ENCODE measurements around the gene ZCCHC7. TPM values are rescaled to one million over a fixed set of nuclear protein-coding genes. Genes with fewer than 3 reads are reported as not detected.
A peak's percentile ranks its signal among the peaks of the same experiment; 100 is the strongest.

Gene ZCCHC7
- total and polyA plus RNA-seq, 10 of the 15 experiments (the other 5 are each of a cell fraction or from before 2014, with no cell fraction given), result 42.9 to 178 (median 53.3) TPM

DNA sequence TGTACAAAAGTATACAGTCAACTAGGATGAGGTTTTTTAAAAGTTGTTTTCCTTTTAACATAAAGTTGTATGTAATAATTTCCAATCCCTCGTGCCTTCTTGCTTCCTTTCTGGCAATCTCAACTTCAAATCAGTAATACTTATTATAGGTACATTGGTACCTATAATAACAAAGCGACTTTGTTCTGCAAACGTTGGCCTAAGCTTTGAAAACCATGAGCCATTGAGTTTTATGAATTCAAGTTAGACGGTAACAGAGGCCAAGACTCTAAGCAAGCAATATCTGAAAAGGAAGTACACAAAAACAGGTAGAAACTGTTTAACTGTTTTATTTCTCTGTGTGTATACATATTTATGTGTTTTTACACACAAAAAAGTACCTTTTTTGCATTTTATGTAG lies 166.9 kb downstream of the ZCCHC7 start:
- Histone ChIP-seq H3K36me3 (ENCODE audit: control insufficient read depth in 2 of 2, insufficient read depth in 2 of 2, low read length in 1 of 2) (no peaks in the 10 kb centered on the region), H3K79me2 (ENCODE audit: control insufficient read depth, insufficient read depth, low read length) (peaks cover 83% of the 10 kb centered on the region), H3K4me1 (ENCODE audit: control insufficient read depth, insufficient read depth, low read length) (peaks cover 34% of the 10 kb centered on the region), H2AFZ (ENCODE audit: control insufficient read depth, low read depth, low read length) (no peak overlapping the region), H3K4me3 (no peak overlapping the region), H4K20me1 (ENCODE audit: control insufficient read depth, insufficient read depth) (no peaks in the 10 kb centered on the region), H3K27ac (ENCODE audit: control insufficient read depth, insufficient read depth) (no peak overlapping the region), H3K4me2 (ENCODE audit: control insufficient read depth, insufficient read depth) (no peak overlapping the region), H3K27me3 (replicated peaks in 1 of 2; ENCODE audit: control insufficient read depth in 2 of 2, insufficient read depth in 2 of 2, low read length in 1 of 2) (no peaks in the 10 kb centered on the region), H3K9ac (ENCODE audit: control insufficient read depth, insufficient read depth, low read length) (no peak overlapping the region), H3K9me3 (replicated peaks; ENCODE audit: control insufficient read depth, insufficient read depth, low read length) (peaks cover 2% of the 10 kb centered on the region; the same call in 2 of the 3 replicates)
- RAD21 ChIA-PET (ENCODE audit: unreplicated experiment), result interaction anchor here (0.7 to 8.6 kb wide), 11 partner anchors 12 to 251 kb away, joined by 3 to 104 read pairs (median 3); no protein-coding TSS in a partner anchor
- DNase-seq (ENCODE audit: low read depth, low spot score), result no peak
- POLR2A ChIA-PET, result interaction anchor here (0.7 to 1.6 kb wide), 7 partner anchors 10 to 283 kb away, joined by 3 to 6 read pairs (median 3); partner anchors contain the start of gene ZCCHC7
- SMC1A ChIA-PET (ENCODE audit: uncharacterized antibody, unreplicated experiment), result interaction anchor here (0.6 to 2.6 kb wide), 19 partner anchors 10 to 1383 kb away, joined by 3 to 19 read pairs (median 4); no protein-coding TSS in a partner anchor
- BruUV-seq (replicated peaks), result no TSS peak
- 67% methylated on average over 4 of the region's 4 CpGs for WGBS (ENCODE audit: insufficient coverage, insufficient replicate concordance, low lambda C conversion rate, missing lambda C conversion rate)
- peak; percentile 52 for FAIRE-seq
- intact Hi-C loops (cut with micrococcal nuclease; ENCODE audit: unreplicated experiment) (no loop called here), in situ Hi-C loops (cut with MboI) (no loop called here)
- ATAC-seq, result no peak
- CTCF ChIA-PET, result interaction anchor here (0.8 to 2.8 kb wide), 3 partner anchors 14 to 95 kb away, joined by 3 to 13 read pairs (median 4); no protein-coding TSS in a partner anchor
- TF ChIP-seq, protein P1, sequence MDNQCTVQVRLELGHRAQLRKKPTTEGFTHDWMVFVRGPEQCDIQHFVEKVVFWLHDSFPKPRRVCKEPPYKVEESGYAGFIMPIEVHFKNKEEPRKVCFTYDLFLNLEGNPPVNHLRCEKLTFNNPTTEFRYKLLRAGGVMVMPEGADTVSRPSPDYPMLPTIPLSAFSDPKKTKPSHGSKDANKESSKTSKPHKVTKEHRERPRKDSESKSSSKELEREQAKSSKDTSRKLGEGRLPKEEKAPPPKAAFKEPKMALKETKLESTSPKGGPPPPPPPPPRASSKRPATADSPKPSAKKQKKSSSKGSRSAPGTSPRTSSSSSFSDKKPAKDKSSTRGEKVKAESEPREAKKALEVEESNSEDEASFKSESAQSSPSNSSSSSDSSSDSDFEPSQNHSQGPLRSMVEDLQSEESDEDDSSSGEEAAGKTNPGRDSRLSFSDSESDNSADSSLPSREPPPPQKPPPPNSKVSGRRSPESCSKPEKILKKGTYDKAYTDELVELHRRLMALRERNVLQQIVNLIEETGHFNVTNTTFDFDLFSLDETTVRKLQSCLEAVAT (IDR thresholded peaks at IDR 0.05), result peak; percentile 86
- no peak for TF ChIP-seq NFYB (IDR thresholded peaks at IDR 0.05; ENCODE audit: insufficient read depth, low read depth, low read length)

- Histone ChIP-seq H2AFZ (ENCODE audit: control insufficient read depth, low read depth, low read length) (peak overlapping the region; percentile 42; the same call in 1 of the 2 replicates), H3K4me1 (ENCODE audit: control insufficient read depth, insufficient read depth, low read length) (peaks cover 50% of the 10 kb centered on the region), H3K4me2 (ENCODE audit: control insufficient read depth, insufficient read depth) (peak overlapping the region; percentile 97), H3K9ac (ENCODE audit: control insufficient read depth, insufficient read depth, low read length) (peak overlapping the region; percentile 57), H4K20me1 (ENCODE audit: control insufficient read depth, insufficient read depth) (no peaks in the 10 kb centered on the region), H3K4me3 (peak overlapping the region; percentile 68), H3K36me3 (ENCODE audit: control insufficient read depth in 2 of 2, insufficient read depth in 2 of 2, low read length in 1 of 2) (no peaks in the 10 kb centered on the region), H3K27me3 (replicated peaks in 1 of 2; ENCODE audit: control insufficient read depth in 2 of 2, insufficient read depth in 2 of 2, low read length in 1 of 2) (no peaks in the 10 kb centered on the region), H3K27ac (ENCODE audit: control insufficient read depth, insufficient read depth) (peak overlapping the region; percentile 87), H3K9me3 (replicated peaks; ENCODE audit: control insufficient read depth, insufficient read depth, low read length) (peaks cover 2% of the 10 kb centered on the region; the same call in 2 of the 3 replicates), H3K79me2 (ENCODE audit: control insufficient read depth, insufficient read depth, low read length) (peaks cover 86% of the 10 kb centered on the region)
- ChIA-PET RAD21 (ENCODE audit: unreplicated experiment) (interaction anchor here (0.8 to 1.2 kb wide), 4 partner anchors 11 to 152 kb away, joined by 3 to 4 read pairs (median 3); no protein-coding TSS in a partner anchor), SMC1A (ENCODE audit: uncharacterized antibody, unreplicated experiment) (interaction anchor here (1.0 to 1.5 kb wide), 3 partner anchors 51 to 91 kb away, joined by 3 to 4 read pairs (median 3); no protein-coding TSS in a partner anchor), POLR2A (interaction anchor here (0.6 to 0.7 kb wide), 2 partner anchors 148 to 240 kb away, joined by 3 read pairs; no protein-coding TSS in a partner anchor), CTCF (interaction anchor here (0.6 to 1.6 kb wide), 5 partner anchors 9 to 666 kb away, joined by 3 to 4 read pairs (median 3); no protein-coding TSS in a partner anchor)
- WGBS (ENCODE audit: insufficient coverage, insufficient replicate concordance, low lambda C conversion rate, missing lambda C conversion rate), result under 1% methylated on average over 4 of the region's 4 CpGs
- no peak for TF ChIP-seq POLR2AphosphoS2 (IDR thresholded peaks at IDR 0.05; ENCODE audit: low read depth, low read length)
- peak; percentile 6; the same call in 1 of the 2 replicates for TF ChIP-seq RUNX3 (IDR thresholded peaks at IDR 0.05; ENCODE audit: low read length)
- TF ChIP-seq, protein P1 (IDR thresholded peaks at IDR 0.05), result 0 out of 2 replicates have a peak, but pooled peaks have one; percentile 7
- TF ChIP-seq, protein P2, sequence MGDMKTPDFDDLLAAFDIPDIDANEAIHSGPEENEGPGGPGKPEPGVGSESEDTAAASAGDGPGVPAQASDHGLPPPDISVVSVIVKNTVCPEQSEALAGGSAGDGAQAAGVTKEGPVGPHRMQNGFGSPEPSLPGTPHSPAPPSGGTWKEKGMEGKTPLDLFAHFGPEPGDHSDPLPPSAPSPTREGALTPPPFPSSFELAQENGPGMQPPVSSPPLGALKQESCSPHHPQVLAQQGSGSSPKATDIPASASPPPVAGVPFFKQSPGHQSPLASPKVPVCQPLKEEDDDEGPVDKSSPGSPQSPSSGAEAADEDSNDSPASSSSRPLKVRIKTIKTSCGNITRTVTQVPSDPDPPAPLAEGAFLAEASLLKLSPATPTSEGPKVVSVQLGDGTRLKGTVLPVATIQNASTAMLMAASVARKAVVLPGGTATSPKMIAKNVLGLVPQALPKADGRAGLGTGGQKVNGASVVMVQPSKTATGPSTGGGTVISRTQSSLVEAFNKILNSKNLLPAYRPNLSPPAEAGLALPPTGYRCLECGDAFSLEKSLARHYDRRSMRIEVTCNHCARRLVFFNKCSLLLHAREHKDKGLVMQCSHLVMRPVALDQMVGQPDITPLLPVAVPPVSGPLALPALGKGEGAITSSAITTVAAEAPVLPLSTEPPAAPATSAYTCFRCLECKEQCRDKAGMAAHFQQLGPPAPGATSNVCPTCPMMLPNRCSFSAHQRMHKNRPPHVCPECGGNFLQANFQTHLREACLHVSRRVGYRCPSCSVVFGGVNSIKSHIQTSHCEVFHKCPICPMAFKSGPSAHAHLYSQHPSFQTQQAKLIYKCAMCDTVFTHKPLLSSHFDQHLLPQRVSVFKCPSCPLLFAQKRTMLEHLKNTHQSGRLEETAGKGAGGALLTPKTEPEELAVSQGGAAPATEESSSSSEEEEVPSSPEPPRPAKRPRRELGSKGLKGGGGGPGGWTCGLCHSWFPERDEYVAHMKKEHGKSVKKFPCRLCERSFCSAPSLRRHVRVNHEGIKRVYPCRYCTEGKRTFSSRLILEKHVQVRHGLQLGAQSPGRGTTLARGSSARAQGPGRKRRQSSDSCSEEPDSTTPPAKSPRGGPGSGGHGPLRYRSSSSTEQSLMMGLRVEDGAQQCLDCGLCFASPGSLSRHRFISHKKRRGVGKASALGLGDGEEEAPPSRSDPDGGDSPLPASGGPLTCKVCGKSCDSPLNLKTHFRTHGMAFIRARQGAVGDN (IDR thresholded peaks at IDR 0.05), result no peak
- no peak for TF ChIP-seq ZZZ3 (IDR thresholded peaks at IDR 0.05; ENCODE audit: control insufficient read depth, insufficient read length, low read depth)
- intact Hi-C loops (cut with micrococcal nuclease; ENCODE audit: unreplicated experiment), result loop anchor here (2.0 to 5.0 kb wide), 5 partner anchors 77 to 289 kb away; no protein-coding TSS in a partner anchor
- no TSS peak for BruUV-seq (replicated peaks)
- in situ Hi-C loops (cut with MboI), result no loop called here
- DNase-seq (ENCODE audit: low read depth, low spot score), result no peak
- ATAC-seq, result peak; percentile 10
- FAIRE-seq, result no peak
These were observed 169.3 kb downstream of the ZCCHC7 start for GRCh38 chr9:37289631-37290030.

All from GM12878 (cell line).